ENCODE data around the gene ZNF473.
"Not testable (repeated sequence)": the region's sequence is repeated elsewhere in the genome, so short reads cannot be mapped to it uniquely, and the experiment has no call there.

GRCh38 chr19:50098892-50099291 lies 73.1 kb downstream of the ZNF473 start:
- TF ChIP-seq, protein P1, sequence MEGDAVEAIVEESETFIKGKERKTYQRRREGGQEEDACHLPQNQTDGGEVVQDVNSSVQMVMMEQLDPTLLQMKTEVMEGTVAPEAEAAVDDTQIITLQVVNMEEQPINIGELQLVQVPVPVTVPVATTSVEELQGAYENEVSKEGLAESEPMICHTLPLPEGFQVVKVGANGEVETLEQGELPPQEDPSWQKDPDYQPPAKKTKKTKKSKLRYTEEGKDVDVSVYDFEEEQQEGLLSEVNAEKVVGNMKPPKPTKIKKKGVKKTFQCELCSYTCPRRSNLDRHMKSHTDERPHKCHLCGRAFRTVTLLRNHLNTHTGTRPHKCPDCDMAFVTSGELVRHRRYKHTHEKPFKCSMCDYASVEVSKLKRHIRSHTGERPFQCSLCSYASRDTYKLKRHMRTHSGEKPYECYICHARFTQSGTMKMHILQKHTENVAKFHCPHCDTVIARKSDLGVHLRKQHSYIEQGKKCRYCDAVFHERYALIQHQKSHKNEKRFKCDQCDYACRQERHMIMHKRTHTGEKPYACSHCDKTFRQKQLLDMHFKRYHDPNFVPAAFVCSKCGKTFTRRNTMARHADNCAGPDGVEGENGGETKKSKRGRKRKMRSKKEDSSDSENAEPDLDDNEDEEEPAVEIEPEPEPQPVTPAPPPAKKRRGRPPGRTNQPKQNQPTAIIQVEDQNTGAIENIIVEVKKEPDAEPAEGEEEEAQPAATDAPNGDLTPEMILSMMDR (optimal IDR thresholded peaks at IDR 0.05 in 1 of 3, IDR thresholded peaks at IDR 0.05 in 1 of 3, conservative IDR thresholded peaks at IDR 0.05 in 1 of 3; ENCODE audit: extremely low read depth in 1 of 3, insufficient read depth in 2 of 3, low read length in 3 of 3) = not testable (repeated sequence)
- TF ChIP-seq EZH2 (IDR thresholded peaks at IDR 0.05; ENCODE audit: low read length) = not testable (repeated sequence)

Measured in keratinocyte (primary cell).